CD14-positive monocyte (primary cell): ENCODE results near the gene MRPS35. TPM values are rescaled to one million over a fixed set of nuclear protein-coding genes. Genes with fewer than 3 reads are reported as not detected.

Experiments used
- DNase-seq, 3 donors: peaks; one replicate each; pipeline ENCODE4 v3.0.0-alpha.2; 2011 to 2022
- H2AFZ ChIP-seq: 2 replicates; pipeline ENCODE4 v1.6.0; 2012; ENCODE audit warnings: mild to moderate bottlenecking, low read depth, low read length, inconsistent platforms; ENCODE audit not compliant: insufficient read depth, poor library complexity, severe bottlenecking
- H3K27ac ChIP-seq, 2 donors: 1 replicate in 1 of 2; 2 replicates in 1 of 2; pipeline ENCODE4 v1.5.1; 2012 to 2013; ENCODE audit warnings: low read length in 2 of 2, control low read depth in 1 of 2, inconsistent platforms in 1 of 2, low read depth in 1 of 2, mild to moderate bottlenecking in 1 of 2
- H3K27me3 ChIP-seq, 2 donors: one replicate each; pipeline versions ENCODE4 v1.6.0 to v1.6.1; 2011 to 2013; ENCODE audit warnings: low read length in 2 of 2; ENCODE audit not compliant: control insufficient read depth in 2 of 2, insufficient read depth in 2 of 2
- H3K36me3 ChIP-seq, 2 donors: replicated peaks in 1 of 2; 1 replicate in 1 of 2; 2 replicates in 1 of 2; pipeline versions ENCODE4 v1.5.1 to v1.6.1; 2012 to 2013; ENCODE audit warnings: low read length in 2 of 2, control low read depth in 1 of 2, inconsistent platforms in 1 of 2, mild to moderate bottlenecking in 1 of 2; ENCODE audit not compliant: insufficient read depth in 2 of 2, control insufficient read depth in 1 of 2
- H3K4me1 ChIP-seq, 2 donors: 1 replicate in 1 of 2; 2 replicates in 1 of 2; pipeline versions ENCODE4 v1.5.1 to v1.6.1; 2012 to 2013; ENCODE audit warnings: low read length in 2 of 2, control low read depth in 1 of 2, inconsistent platforms in 1 of 2, mild to moderate bottlenecking in 1 of 2, moderate library complexity in 1 of 2; ENCODE audit not compliant: insufficient read depth in 2 of 2, control insufficient read depth in 1 of 2
- H3K4me2 ChIP-seq: replicated peaks from 2 replicates; pipeline ENCODE3; 2012; ENCODE audit warnings: low read length, moderate library complexity, mild to moderate bottlenecking; ENCODE audit not compliant: poor library complexity, severe bottlenecking; ENCODE audit errors: extremely low read depth
- H3K4me3 ChIP-seq, 3 experiments: fragments of 200-600 bp in 1 of 3; sonication (generic) in 1 of 3; replicated peaks in 1 of 3; 1 replicate in 2 of 3; 2 replicates in 1 of 3; pipeline ENCODE4 v1.5.1; 2011 to 2013; ENCODE audit warnings: low read length in 3 of 3, mild to moderate bottlenecking in 3 of 3, control low read depth in 2 of 3, low read depth in 2 of 3, inconsistent platforms in 1 of 3, moderate library complexity in 1 of 3
- H3K79me2 ChIP-seq: 2 replicates; pipeline ENCODE4 v1.6.0; 2012; ENCODE audit warnings: mild to moderate bottlenecking, control low read depth, inconsistent platforms, low read length, moderate library complexity; ENCODE audit not compliant: insufficient read depth
- H3K9ac ChIP-seq: 2 replicates; pipeline ENCODE4 v1.6.0; 2017; ENCODE audit warnings: low read length, mild to moderate bottlenecking; ENCODE audit not compliant: insufficient read depth, poor library complexity, severe bottlenecking
- H3K9me3 ChIP-seq, 2 donors: replicated peaks in 1 of 2; 1 replicate in 1 of 2; 2 replicates in 1 of 2; pipeline versions ENCODE4 v1.5.1 to v1.6.1; 2012 to 2013; ENCODE audit warnings: low read length in 2 of 2, control low read depth in 1 of 2; ENCODE audit not compliant: control insufficient read depth in 1 of 2, insufficient read depth in 1 of 2
- H4K20me1 ChIP-seq: 2 replicates; pipeline ENCODE4 v1.6.0; 2012; ENCODE audit warnings: mild to moderate bottlenecking, low read length, control low read depth, moderate library complexity; ENCODE audit not compliant: insufficient read depth
- H3K27ac Mint-ChIP-seq, 7 donors: one replicate each; pipeline ENCODE4 v1.8.0; 2020; ENCODE audit warnings: mild to moderate bottlenecking in 7 of 7, mixed read lengths in 7 of 7, moderate library complexity in 6 of 7, inconsistent platforms in 2 of 7
- H3K27me3 Mint-ChIP-seq, 3 donors: one replicate each; pipeline ENCODE4 v1.8.0; 2021 to 2022; ENCODE audit warnings: low read depth in 3 of 3, mild to moderate bottlenecking in 3 of 3, mixed read lengths in 3 of 3, moderate library complexity in 3 of 3, inconsistent platforms in 1 of 3
- H3K36me3 Mint-ChIP-seq, 2 donors: one replicate each; pipeline ENCODE4 v1.8.0; 2020; ENCODE audit warnings: mixed read lengths in 2 of 2, inconsistent platforms in 1 of 2, mild to moderate bottlenecking in 1 of 2
- H3K4me1 Mint-ChIP-seq: one replicate; pipeline ENCODE4 v1.8.0; 2020; ENCODE audit warnings: mild to moderate bottlenecking, mixed read lengths
- H3K4me3 Mint-ChIP-seq, 2 donors: one replicate each; pipeline ENCODE4 v1.8.0; 2020; ENCODE audit warnings: mild to moderate bottlenecking in 2 of 2, mixed read lengths in 2 of 2, moderate library complexity in 1 of 2
- H3K9me3 Mint-ChIP-seq, 7 donors: one replicate each; pipeline ENCODE4 v1.8.0; 2020 to 2022; ENCODE audit warnings: mixed read lengths in 7 of 7, mild to moderate bottlenecking in 6 of 7, moderate library complexity in 6 of 7, inconsistent platforms in 2 of 7
- CTCF ChIP-seq: fragments of 200-600 bp; IDR thresholded peaks from one replicate; pipeline ENCODE4 v1.8.0; 2022; ENCODE audit warnings: antibody characterized with exemption, mild to moderate bottlenecking
- WGBS: methylation state at CpG from one replicate; pipeline ENCODE4 v1.1.5; 2013; ENCODE audit warnings: missing lambda C conversion rate; ENCODE audit not compliant: insufficient coverage; 5-methylcytosine and 5-hydroxymethylcytosine counted together
- intact Hi-C, 2 donors: fragments of 100-400 bp; cut with micrococcal nuclease; formaldehyde crosslinking; loops; one replicate each; pipeline versions ENCODE4 v1.15.0 to v1.15.1; 2023
- polyA plus RNA-seq, 3 donors: library from polyadenylated mRNA; depleted of rRNA in 1 of 3; unstranded in 2 of 3; stranded (reverse) in 1 of 3; fragments of 300-500 nt in 2 of 3; fragments of >200 nt in 1 of 3; fragmentation: Illumina TruSeq in 2 of 3; gene quantifications; 1 replicate in 2 of 3; 2 replicates in 1 of 3; pipeline ENCODE4 v1.2.3, GENCODE V29; 2012 to 2021

The MRPS35 gene
- polyA plus RNA-seq, 3 donors, result 16.6 to 51.8 (median 46.1) TPM

- Mint-ChIP-seq H3K9me3 (no peaks in the 10 kb centered on the region), H3K36me3 (peaks cover 56 to 74% of the 10 kb centered on the region in 2 donors), H3K27ac (no peak overlapping the region), H3K4me3 (no peak overlapping the region), H3K4me1 (no peaks in the 10 kb centered on the region), H3K27me3 (no peaks in the 10 kb centered on the region)
- no peak overlapping the region for H3K9ac ChIP-seq
- intact Hi-C loops, result loop anchor here in 1 of 2 donors (5.0 kb wide), 1 partner anchor 212 kb away; no protein-coding TSS in a partner anchor
- no peak for DNase-seq
- H4K20me1 ChIP-seq, result no peaks in the 10 kb centered on the region
- H3K27ac ChIP-seq, result no peak overlapping the region
- H3K79me2 ChIP-seq, result no peaks in the 10 kb centered on the region
- H3K36me3 ChIP-seq, result peaks cover 44 to 91% of the 10 kb centered on the region in 2 donors
- H2AFZ ChIP-seq, result no peak overlapping the region
- H3K9me3 ChIP-seq, result no peaks in the 10 kb centered on the region
- no peak for TF ChIP-seq CTCF
- no peak overlapping the region for H3K4me3 ChIP-seq
- 100% methylated on average over 2 of the region's 4 CpGs for WGBS
- no peak overlapping the region for H3K4me2 ChIP-seq
- H3K4me1 ChIP-seq, result no peaks in the 10 kb centered on the region
- no peaks in the 10 kb centered on the region for H3K27me3 ChIP-seq
These were observed 19.5 kb downstream of the MRPS35 start for GRCh38 chr12:27730097-27730588.

GRCh38 chr12:27732281-27732680 is 21.6 kb downstream of the MRPS35 start:
- TF ChIP-seq CTCF, result no peak
- Histone ChIP-seq H3K4me1 (no peaks in the 10 kb centered on the region), H2AFZ (no peak overlapping the region), H3K27me3 (no peaks in the 10 kb centered on the region), H3K27ac (no peak overlapping the region), H3K9ac (no peak overlapping the region), H3K4me3 (no peak overlapping the region), H3K9me3 (no peaks in the 10 kb centered on the region), H3K79me2 (no peaks in the 10 kb centered on the region), H3K36me3 (peaks cover 44 to 90% of the 10 kb centered on the region in 2 donors), H3K4me2 (no peak overlapping the region), H4K20me1 (no peaks in the 10 kb centered on the region)
- H3K9me3 Mint-ChIP-seq, result no peaks in the 10 kb centered on the region
- no peaks in the 10 kb centered on the region for H3K27me3 Mint-ChIP-seq
- WGBS, result no CpG with 5 or more reads among the region's 2 CpGs
- H3K4me3 Mint-ChIP-seq, result no peak overlapping the region
- no peaks in the 10 kb centered on the region for H3K4me1 Mint-ChIP-seq
- H3K27ac Mint-ChIP-seq, result peak overlapping the region in 3 of 7 donors; percentile 3 to 59 (median 39)
- no peak for DNase-seq
- peaks cover 60 to 73% of the 10 kb centered on the region in 2 donors for H3K36me3 Mint-ChIP-seq
- intact Hi-C loops, result loop anchor here in 1 of 2 donors (5.0 kb wide), 1 partner anchor 210 kb away; no protein-coding TSS in a partner anchor
